ENCODE results near the gene SNTG2. TPM values are rescaled to one million over a fixed set of nuclear protein-coding genes. Genes with fewer than 3 reads are reported as not detected.

The SNTG2 gene
- total and polyA plus RNA-seq, 10 of the 15 experiments (the other 5 are each of a cell fraction or from before 2014, with no cell fraction given): not detected

GRCh38 chr2:1060987-1061386 lies 110.3 kb downstream of the SNTG2 start:
- H3K27ac ChIP-seq (ENCODE audit: control insufficient read depth, insufficient read depth): no peak overlapping the region
- ChIA-PET POLR2A (no interaction called here), CTCF (no interaction called here), SMC1A (ENCODE audit: uncharacterized antibody, unreplicated experiment) (no interaction called here), RAD21 (ENCODE audit: unreplicated experiment) (no interaction called here)
- intact Hi-C loops (cut with micrococcal nuclease; ENCODE audit: unreplicated experiment): no loop called here
- no peaks in the 10 kb centered on the region for H3K79me2 ChIP-seq (ENCODE audit: control insufficient read depth, insufficient read depth, low read length)
- H3K9ac ChIP-seq (ENCODE audit: control insufficient read depth, insufficient read depth, low read length): no peak overlapping the region
- BruUV-seq (replicated peaks): no TSS peak
- H3K9me3 ChIP-seq (replicated peaks; ENCODE audit: control insufficient read depth, insufficient read depth, low read length): no peaks in the 10 kb centered on the region
- no peak overlapping the region for H3K4me3 ChIP-seq
- no peak for FAIRE-seq
- ATAC-seq: no peak
- H3K4me1 ChIP-seq (ENCODE audit: control insufficient read depth, insufficient read depth, low read length): no peaks in the 10 kb centered on the region
- no peaks in the 10 kb centered on the region for H3K36me3 ChIP-seq (ENCODE audit: control insufficient read depth in 2 of 2, insufficient read depth in 2 of 2, low read length in 1 of 2)
- no peak overlapping the region for H3K4me2 ChIP-seq (ENCODE audit: control insufficient read depth, insufficient read depth)
- H4K20me1 ChIP-seq (ENCODE audit: control insufficient read depth, insufficient read depth): no peaks in the 10 kb centered on the region
- no peak for DNase-seq (ENCODE audit: low read depth, low spot score)
- H3K27me3 ChIP-seq (replicated peaks in 1 of 2; ENCODE audit: control insufficient read depth in 2 of 2, insufficient read depth in 2 of 2, low read length in 1 of 2): no peaks in the 10 kb centered on the region
- H2AFZ ChIP-seq (ENCODE audit: control insufficient read depth, low read depth, low read length): no peak overlapping the region
- in situ Hi-C loops (cut with MboI): no loop called here
- 81% methylated on average over 5 of the region's 5 CpGs for WGBS (ENCODE audit: insufficient coverage, insufficient replicate concordance, low lambda C conversion rate, missing lambda C conversion rate)
- TF ChIP-seq MEF2A (IDR thresholded peaks at IDR 0.05; ENCODE audit: insufficient read depth, low read depth, low read length) (no peak), SMC3 (IDR thresholded peaks at IDR 0.05; ENCODE audit: borderline replicate concordance, low read length) (no peak), ELK1 (IDR thresholded peaks at IDR 0.05; ENCODE audit: low read depth, low read length) (no peak), PKNOX1 (IDR thresholded peaks at IDR 0.05) (no peak), CEBPB (IDR thresholded peaks at IDR 0.05; ENCODE audit: borderline replicate concordance in 1 of 2, low read depth in 2 of 2, low read length in 2 of 2) (no peak), ZNF622 (IDR thresholded peaks at IDR 0.05) (no peak), SMAD5 (IDR thresholded peaks at IDR 0.05; ENCODE audit: low read depth) (no peak), BACH1 (IDR thresholded peaks at IDR 0.05; ENCODE audit: borderline replicate concordance) (no peak), CREB1 (IDR thresholded peaks at IDR 0.05; ENCODE audit: low read depth) (no peak), ZNF384 (IDR thresholded peaks at IDR 0.05; ENCODE audit: borderline replicate concordance, low read depth, low read length) (no peak), CUX1 (IDR thresholded peaks at IDR 0.05; ENCODE audit: insufficient replicate concordance, low read depth, low read length) (no peak), ESRRA (IDR thresholded peaks at IDR 0.05; ENCODE audit: low read length) (no peak), ASH2L (IDR thresholded peaks at IDR 0.05; ENCODE audit: borderline replicate concordance, low read depth) (no peak), NR2C1 (IDR thresholded peaks at IDR 0.05) (no peak), NFIC (IDR thresholded peaks at IDR 0.05; ENCODE audit: low read depth, low read length) (no peak), SREBF2 (IDR thresholded peaks at IDR 0.05; ENCODE audit: low read length) (no peak), BHLHE40 (IDR thresholded peaks at IDR 0.05; ENCODE audit: borderline replicate concordance in 1 of 2, low read depth in 2 of 2, low read length in 1 of 2) (no peak), CHD2 (IDR thresholded peaks at IDR 0.05; ENCODE audit: borderline replicate concordance, low read depth, low read length) (no peak)
